Fibroblast of lung (primary cell): Measurements from ENCODE around the gene TMEM115. TPM values are rescaled to one million over a fixed set of nuclear protein-coding genes. Genes with fewer than 3 reads are reported as not detected.
A peak's percentile ranks its signal among the peaks of the same experiment; 100 is the strongest.

Source experiments
- DNase-seq, 2 donors: peaks; one replicate each; pipeline versions ENCODE4 v3.0.0 to v3.0.0-alpha.2; 2010; ENCODE audit warnings: low read depth in 2 of 2
- H2AFZ ChIP-seq: 2 replicates; pipeline ENCODE4 v1.5.1; 2012; ENCODE audit warnings: low read length, control low read depth, inconsistent platforms
- H3K27ac ChIP-seq: 2 replicates; pipeline ENCODE4 v1.5.1; 2011; ENCODE audit warnings: low read length, control low read depth; ENCODE audit not compliant: insufficient read depth
- H3K27me3 ChIP-seq: 2 replicates; pipeline ENCODE4 v1.5.1; 2011; ENCODE audit warnings: mild to moderate bottlenecking, low read length; ENCODE audit not compliant: control insufficient read depth, insufficient read depth
- H3K36me3 ChIP-seq: 2 replicates; pipeline ENCODE4 v1.5.1; 2011; ENCODE audit warnings: low read length; ENCODE audit not compliant: control insufficient read depth, insufficient read depth
- H3K4me1 ChIP-seq: 2 replicates; pipeline ENCODE4 v1.5.1; 2011; ENCODE audit warnings: low read length; ENCODE audit not compliant: control insufficient read depth, insufficient read depth; ENCODE audit errors: extremely low read depth
- H3K4me2 ChIP-seq: 2 replicates; pipeline ENCODE4 v1.5.1; 2011; ENCODE audit warnings: low read length, control low read depth; ENCODE audit not compliant: insufficient read depth; ENCODE audit errors: extremely low read depth
- H3K4me3 ChIP-seq, 4 experiments: fragments of 200-600 bp in 1 of 4; sonication (generic) in 1 of 4; replicated peaks in 1 of 4; 2 replicates each; pipeline ENCODE4 v1.5.1; 2011 to 2016; ENCODE audit warnings: low read length in 4 of 4, low read depth in 3 of 4, mild to moderate bottlenecking in 3 of 4, control low read depth in 2 of 4, inconsistent platforms in 1 of 4, mixed read lengths in 1 of 4; ENCODE audit not compliant: insufficient read depth in 1 of 4; ENCODE audit errors: control extremely low read depth in 1 of 4
- H3K79me2 ChIP-seq: 2 replicates; pipeline ENCODE4 v1.5.1; 2012; ENCODE audit warnings: mild to moderate bottlenecking, low read length, inconsistent platforms; ENCODE audit not compliant: control insufficient read depth, insufficient read depth
- H3K9ac ChIP-seq: 2 replicates; pipeline ENCODE4 v1.5.1; 2011; ENCODE audit warnings: mild to moderate bottlenecking, low read length, control low read depth; ENCODE audit not compliant: insufficient read depth
- H3K9me3 ChIP-seq: 2 replicates; pipeline ENCODE4 v1.5.1; 2012; ENCODE audit warnings: low read depth, low read length; ENCODE audit not compliant: control insufficient read depth, insufficient read depth
- H4K20me1 ChIP-seq: 2 replicates; pipeline ENCODE4 v1.5.1; 2011; ENCODE audit warnings: low read length; ENCODE audit not compliant: control insufficient read depth, insufficient read depth; ENCODE audit errors: extremely low read depth
- EZH2 ChIP-seq: IDR thresholded peaks from 2 replicates; pipeline ENCODE4 v1.5.1; 2012; ENCODE audit warnings: low read length, control low read depth, mild to moderate bottlenecking; ENCODE audit errors: missing control alignments
- polyA plus RNA-seq, 2 donors: library from polyadenylated mRNA; depleted of rRNA in 1 of 2; stranded (reverse) in 1 of 2; unstranded in 1 of 2; fragments of >200 nt; gene quantifications; 2 replicates each; pipeline ENCODE4 v1.2.1, GENCODE V29; 2011 to 2012; ENCODE audit warnings: missing spikeins in 1 of 2
- total RNA-seq: library from RNA; depleted of rRNA; stranded (reverse); fragments of >200 nt; gene quantifications from 2 replicates; pipeline ENCODE4 v1.2.1, GENCODE V29; 2014
- TF ChIP-seq, protein P1 (sequence below), 2 donors: IDR thresholded peaks in 1 of 2; conservative IDR thresholded peaks in 1 of 2; 1 replicate in 1 of 2; 2 replicates in 1 of 2; pipeline ENCODE4 v1.5.1; 2011 to 2012; ENCODE audit warnings: low read length in 2 of 2, control low read depth in 1 of 2, inconsistent platforms in 1 of 2, low read depth in 1 of 2, mild to moderate bottlenecking in 1 of 2

TMEM115 gene
- total and polyA plus RNA-seq, 2 donors (not counting 1 experiment from before 2014, with no cell fraction given), result 28.2 to 44.8 TPM

DNA sequence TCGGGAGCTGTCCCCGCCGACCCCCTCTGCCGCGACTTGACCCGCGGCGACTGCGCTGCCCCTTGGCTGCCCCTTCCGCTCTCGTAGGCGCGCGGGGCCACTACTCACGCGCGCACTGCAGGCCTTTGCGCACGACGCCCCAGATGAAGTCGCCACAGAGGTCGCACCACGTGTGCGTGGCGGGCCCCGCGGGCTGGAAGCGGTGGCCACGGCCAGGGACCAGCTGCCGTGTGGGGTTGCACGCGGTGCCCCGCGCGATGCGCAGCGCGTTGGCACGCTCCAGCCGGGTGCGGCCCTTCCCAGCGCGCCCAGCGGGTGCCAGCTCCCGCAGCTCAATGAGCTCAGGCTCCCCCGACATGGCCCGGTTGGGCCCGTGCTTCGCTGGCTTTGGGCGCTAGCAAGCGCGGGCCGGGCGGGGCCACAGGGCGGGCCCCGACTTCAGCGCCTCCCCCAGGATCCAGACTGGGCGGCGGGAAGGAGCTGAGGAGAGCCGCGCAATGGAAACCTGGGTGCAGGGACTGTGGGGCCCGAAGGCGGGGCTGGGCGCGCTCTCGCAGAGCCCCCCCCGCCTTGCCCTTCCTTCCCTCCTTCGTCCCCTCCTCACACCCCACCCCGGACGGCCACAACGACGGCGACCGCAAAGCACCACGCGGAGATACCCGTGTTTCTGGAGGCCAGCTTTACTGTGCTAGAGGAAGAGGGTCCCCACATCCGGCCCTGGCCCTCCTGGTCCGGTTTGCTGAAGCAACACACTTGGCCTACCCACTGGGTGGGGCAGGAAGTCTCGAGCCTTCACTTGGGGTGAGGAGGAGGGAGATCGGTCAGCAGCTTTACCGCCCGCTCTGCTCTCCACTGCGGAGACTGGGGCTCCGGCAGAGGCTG lies 18.6 kb downstream of the TMEM115 start, which contains the start of gene RASSF1:
RASSF1 (minus strand) TSS at position 389 of the 882 bp plus-strand sequence; CDS start at position 358, 31 bp downstream.
- no peaks in the 10 kb centered on the region for H3K27me3 ChIP-seq
- H4K20me1 ChIP-seq, result no peaks in the 10 kb centered on the region
- peak in 1 of 2 donors; percentile 56 for DNase-seq
- peaks cover 6% of the 10 kb centered on the region for H3K4me1 ChIP-seq
- TF ChIP-seq EZH2, result no peak
- TF ChIP-seq, protein P1, sequence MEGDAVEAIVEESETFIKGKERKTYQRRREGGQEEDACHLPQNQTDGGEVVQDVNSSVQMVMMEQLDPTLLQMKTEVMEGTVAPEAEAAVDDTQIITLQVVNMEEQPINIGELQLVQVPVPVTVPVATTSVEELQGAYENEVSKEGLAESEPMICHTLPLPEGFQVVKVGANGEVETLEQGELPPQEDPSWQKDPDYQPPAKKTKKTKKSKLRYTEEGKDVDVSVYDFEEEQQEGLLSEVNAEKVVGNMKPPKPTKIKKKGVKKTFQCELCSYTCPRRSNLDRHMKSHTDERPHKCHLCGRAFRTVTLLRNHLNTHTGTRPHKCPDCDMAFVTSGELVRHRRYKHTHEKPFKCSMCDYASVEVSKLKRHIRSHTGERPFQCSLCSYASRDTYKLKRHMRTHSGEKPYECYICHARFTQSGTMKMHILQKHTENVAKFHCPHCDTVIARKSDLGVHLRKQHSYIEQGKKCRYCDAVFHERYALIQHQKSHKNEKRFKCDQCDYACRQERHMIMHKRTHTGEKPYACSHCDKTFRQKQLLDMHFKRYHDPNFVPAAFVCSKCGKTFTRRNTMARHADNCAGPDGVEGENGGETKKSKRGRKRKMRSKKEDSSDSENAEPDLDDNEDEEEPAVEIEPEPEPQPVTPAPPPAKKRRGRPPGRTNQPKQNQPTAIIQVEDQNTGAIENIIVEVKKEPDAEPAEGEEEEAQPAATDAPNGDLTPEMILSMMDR (conservative IDR thresholded peaks at IDR 0.05 in 1 of 2, IDR thresholded peaks at IDR 0.05 in 1 of 2; ENCODE audit: low read depth in 1 of 2, low read length in 2 of 2), result no peak
- peak within 1 kb of the TSS; percentile 90 for H3K4me2 ChIP-seq
- H3K79me2 ChIP-seq, result peaks cover 30% of the 10 kb centered on the region
- peak within 1 kb of the TSS; percentile 79 for H3K9ac ChIP-seq
- H3K27ac ChIP-seq, result peak within 1 kb of the TSS; percentile 82
- H3K4me3 ChIP-seq, result peak within 1 kb of the TSS; percentile 41 to 67 (median 58)
- no peaks in the 10 kb centered on the region for H3K9me3 ChIP-seq
- no peaks in the 10 kb centered on the region for H3K36me3 ChIP-seq
- H2AFZ ChIP-seq, result peak within 1 kb of the TSS; percentile 55

DNA sequence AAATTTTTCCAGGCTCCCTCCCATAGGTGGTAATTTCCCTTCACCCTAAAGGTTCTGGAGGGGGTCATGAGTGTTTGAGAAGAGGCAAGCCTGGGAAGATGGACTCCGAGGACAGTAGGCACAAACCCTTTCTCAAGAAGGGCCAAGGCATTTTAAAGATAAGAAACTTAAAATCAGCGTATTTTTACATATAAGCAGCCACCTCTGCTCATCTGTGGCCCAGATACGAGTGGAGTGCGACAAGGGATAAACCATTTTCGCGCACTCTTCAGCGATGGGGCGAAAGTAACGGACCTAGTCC lies 19.2 kb downstream of the TMEM115 start:
- H3K9me3 ChIP-seq, result no peaks in the 10 kb centered on the region
- DNase-seq, result peak in 1 of 2 donors; percentile 21
- H3K4me3 ChIP-seq, result peak overlapping the region; percentile 41 to 67 (median 58)
- TF ChIP-seq, protein P1 (conservative IDR thresholded peaks at IDR 0.05 in 1 of 2, IDR thresholded peaks at IDR 0.05 in 1 of 2; ENCODE audit: low read depth in 1 of 2, low read length in 2 of 2), result no peak
- peak overlapping the region; percentile 90 for H3K4me2 ChIP-seq
- H3K4me1 ChIP-seq, result peaks cover 9% of the 10 kb centered on the region
- no peaks in the 10 kb centered on the region for H3K27me3 ChIP-seq
- peaks cover 36% of the 10 kb centered on the region for H3K79me2 ChIP-seq
- H4K20me1 ChIP-seq, result no peaks in the 10 kb centered on the region
- H3K27ac ChIP-seq, result peak overlapping the region; percentile 82
- peak overlapping the region; percentile 55 for H2AFZ ChIP-seq
- H3K36me3 ChIP-seq, result no peaks in the 10 kb centered on the region
- peak overlapping the region; percentile 79 for H3K9ac ChIP-seq

GRCh38 chr3:50339485-50340146 lies 19.7 kb downstream of the TMEM115 start:
- Histone ChIP-seq H3K27me3 (no peaks in the 10 kb centered on the region), H3K9ac (no peak overlapping the region), H3K4me1 (peaks cover 10% of the 10 kb centered on the region), H3K36me3 (no peaks in the 10 kb centered on the region), H4K20me1 (no peaks in the 10 kb centered on the region), H3K27ac (peak overlapping the region; percentile 82), H3K4me3 (peak overlapping the region; percentile 41 to 67 (median 58)), H3K4me2 (peak overlapping the region; percentile 90), H2AFZ (no peak overlapping the region), H3K79me2 (peaks cover 41% of the 10 kb centered on the region), H3K9me3 (no peaks in the 10 kb centered on the region)
- TF ChIP-seq EZH2, result no peak
- TF ChIP-seq, protein P1 (conservative IDR thresholded peaks at IDR 0.05 in 1 of 2, IDR thresholded peaks at IDR 0.05 in 1 of 2; ENCODE audit: low read depth in 1 of 2, low read length in 2 of 2), result no peak
- DNase-seq, result peak in 1 of 2 donors; percentile 47
